Testis (tissue), 2 donors: ENCODE measurements around the gene TTC23L.

Experiments
- POLR2A ChIP-seq: fragments of 450-650 bp; IDR thresholded peaks from one replicate; pipeline ENCODE4 v1.6.1; 2017; ENCODE audit warnings: antibody characterized with exemption, mild to moderate bottlenecking, moderate library complexity
- TF ChIP-seq, protein P1 (sequence below), 3 experiments: fragments of 450-650 bp in 2 of 3; fragments of 200-600 bp in 1 of 3; sonication (generic) in 1 of 3; IDR thresholded peaks; one replicate each; pipeline ENCODE4 v1.5.1; 2016 to 2019; ENCODE audit warnings: antibody characterized with exemption in 3 of 3, mild to moderate bottlenecking in 2 of 3, moderate library complexity in 1 of 3

- TF ChIP-seq, protein P1, sequence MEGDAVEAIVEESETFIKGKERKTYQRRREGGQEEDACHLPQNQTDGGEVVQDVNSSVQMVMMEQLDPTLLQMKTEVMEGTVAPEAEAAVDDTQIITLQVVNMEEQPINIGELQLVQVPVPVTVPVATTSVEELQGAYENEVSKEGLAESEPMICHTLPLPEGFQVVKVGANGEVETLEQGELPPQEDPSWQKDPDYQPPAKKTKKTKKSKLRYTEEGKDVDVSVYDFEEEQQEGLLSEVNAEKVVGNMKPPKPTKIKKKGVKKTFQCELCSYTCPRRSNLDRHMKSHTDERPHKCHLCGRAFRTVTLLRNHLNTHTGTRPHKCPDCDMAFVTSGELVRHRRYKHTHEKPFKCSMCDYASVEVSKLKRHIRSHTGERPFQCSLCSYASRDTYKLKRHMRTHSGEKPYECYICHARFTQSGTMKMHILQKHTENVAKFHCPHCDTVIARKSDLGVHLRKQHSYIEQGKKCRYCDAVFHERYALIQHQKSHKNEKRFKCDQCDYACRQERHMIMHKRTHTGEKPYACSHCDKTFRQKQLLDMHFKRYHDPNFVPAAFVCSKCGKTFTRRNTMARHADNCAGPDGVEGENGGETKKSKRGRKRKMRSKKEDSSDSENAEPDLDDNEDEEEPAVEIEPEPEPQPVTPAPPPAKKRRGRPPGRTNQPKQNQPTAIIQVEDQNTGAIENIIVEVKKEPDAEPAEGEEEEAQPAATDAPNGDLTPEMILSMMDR (IDR thresholded peaks at IDR 0.05) = no peak
- TF ChIP-seq POLR2A = no peak
Measured at GRCh38 chr5:34857894-34858293, 18.9 kb downstream of the TTC23L start.
